RWPE1 (cell line): ENCODE results near the gene IRF2.

Experiments used
- CTCF ChIA-PET: fragments of 350-600 bp; sonication (Branson Sonifier 250); formaldehyde crosslinking; extraction: SDS; loops from one replicate; lab custom pipeline; 2021; lab: Yijun Ruan, JAX
- POLR2A ChIA-PET: fragments of 400-600 bp; formaldehyde crosslinking; extraction: SDS; loops from one replicate; lab custom pipeline; 2020; ENCODE audit warnings: antibody characterized with exemption; ENCODE audit not compliant: low non-redundant PET; lab: Yijun Ruan, JAX
- DNase-seq: peaks from one replicate; pipeline ENCODE4 v3.0.0; 2012; ENCODE audit warnings: low spot score
- H3K27ac ChIP-seq: fragments of 450-650 bp; 2 replicates; pipeline ENCODE4 v1.5.1; 2017
- TF ChIP-seq, protein P1 (sequence below): fragments of 450-650 bp; conservative IDR thresholded peaks from 2 replicates; pipeline ENCODE4 v1.5.1; 2017; ENCODE audit warnings: low read depth, mild to moderate bottlenecking

The IRF2 gene

DNA sequence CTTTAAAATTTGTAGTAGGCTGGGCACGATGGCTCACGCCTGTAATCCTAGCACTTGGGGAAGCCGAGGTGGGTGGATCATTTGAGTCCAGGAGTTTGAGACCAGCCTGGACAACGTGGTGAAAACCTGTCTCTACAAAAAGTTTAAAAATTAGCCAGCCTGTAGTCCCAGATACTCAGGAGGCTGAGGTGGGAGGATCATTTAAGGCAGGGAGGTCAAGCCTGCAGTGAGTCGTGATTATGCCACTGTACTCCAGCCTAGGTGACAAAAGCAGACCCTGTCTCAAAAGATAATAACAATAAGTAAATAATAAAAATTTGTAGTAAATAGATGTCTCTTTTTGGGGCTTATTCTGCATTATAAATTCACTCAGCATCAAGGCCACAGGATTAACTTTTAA, 118.5 kb downstream of the IRF2 start:
- ChIA-PET POLR2A (no interaction called here), CTCF (no interaction called here)

DNA sequence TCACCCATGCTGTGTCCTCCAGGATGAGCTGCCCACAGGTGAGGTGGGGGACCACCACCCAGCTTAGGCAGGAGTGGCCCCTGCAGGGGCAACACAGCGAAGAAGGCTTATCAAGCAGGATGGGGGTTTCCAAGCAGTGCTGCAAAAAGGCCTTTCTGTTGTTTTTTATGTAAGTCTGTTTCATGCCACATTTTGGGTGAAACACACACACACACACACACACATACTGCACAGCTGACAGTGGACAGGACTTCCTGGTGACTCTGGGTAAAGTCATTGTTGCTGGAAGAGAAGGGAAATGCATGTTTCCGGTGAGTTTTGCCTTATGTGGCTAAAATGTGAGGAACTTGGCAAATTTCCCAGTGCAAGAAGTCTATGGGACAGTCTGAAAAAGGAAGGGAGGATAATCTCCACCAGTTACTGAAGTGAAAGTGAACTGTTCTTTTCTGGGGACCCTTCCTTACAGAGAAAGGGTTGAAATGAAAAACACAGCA, 119.2 kb downstream of the IRF2 start:
- H3K27ac ChIP-seq = peak overlapping the region; percentile 61
- POLR2A ChIA-PET = no interaction called here
- CTCF ChIA-PET = interaction anchor here (0.7 kb wide), 1 partner anchor 91 kb away, joined by 5 read pairs; no protein-coding TSS in a partner anchor
- TF ChIP-seq, protein P1, sequence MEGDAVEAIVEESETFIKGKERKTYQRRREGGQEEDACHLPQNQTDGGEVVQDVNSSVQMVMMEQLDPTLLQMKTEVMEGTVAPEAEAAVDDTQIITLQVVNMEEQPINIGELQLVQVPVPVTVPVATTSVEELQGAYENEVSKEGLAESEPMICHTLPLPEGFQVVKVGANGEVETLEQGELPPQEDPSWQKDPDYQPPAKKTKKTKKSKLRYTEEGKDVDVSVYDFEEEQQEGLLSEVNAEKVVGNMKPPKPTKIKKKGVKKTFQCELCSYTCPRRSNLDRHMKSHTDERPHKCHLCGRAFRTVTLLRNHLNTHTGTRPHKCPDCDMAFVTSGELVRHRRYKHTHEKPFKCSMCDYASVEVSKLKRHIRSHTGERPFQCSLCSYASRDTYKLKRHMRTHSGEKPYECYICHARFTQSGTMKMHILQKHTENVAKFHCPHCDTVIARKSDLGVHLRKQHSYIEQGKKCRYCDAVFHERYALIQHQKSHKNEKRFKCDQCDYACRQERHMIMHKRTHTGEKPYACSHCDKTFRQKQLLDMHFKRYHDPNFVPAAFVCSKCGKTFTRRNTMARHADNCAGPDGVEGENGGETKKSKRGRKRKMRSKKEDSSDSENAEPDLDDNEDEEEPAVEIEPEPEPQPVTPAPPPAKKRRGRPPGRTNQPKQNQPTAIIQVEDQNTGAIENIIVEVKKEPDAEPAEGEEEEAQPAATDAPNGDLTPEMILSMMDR = no peak
- peak; percentile 24 for DNase-seq

More for the DNA sequence above, 118.5 kb downstream of the IRF2 start:
- H3K27ac ChIP-seq = no peak overlapping the region
- TF ChIP-seq, protein P1 = no peak
- no peak for DNase-seq

DNA sequence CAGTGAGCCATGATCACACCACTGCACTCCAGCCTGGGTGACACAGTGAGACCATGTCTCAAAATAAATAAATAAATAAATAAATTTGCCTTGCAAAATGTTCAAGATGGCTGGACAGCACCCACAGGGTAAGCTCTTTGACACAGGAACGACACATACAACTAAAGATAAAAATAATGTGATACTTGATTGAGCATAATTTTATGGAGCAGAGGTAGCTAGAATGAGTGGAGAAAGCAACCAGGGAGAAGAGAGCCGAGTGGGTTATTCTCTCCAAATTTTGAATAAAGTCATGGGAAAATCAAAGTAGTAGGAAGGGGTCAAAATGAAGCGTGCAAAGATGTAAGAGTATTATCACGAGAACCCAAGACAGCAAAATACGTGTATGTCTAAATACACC, 121.5 kb downstream of the IRF2 start:
- H3K27ac ChIP-seq = no peak overlapping the region
- CTCF ChIA-PET = interaction anchor here (0.6 to 0.7 kb wide), 2 partner anchors 11 to 75 kb away, joined by 3 to 7 read pairs; no protein-coding TSS in a partner anchor
- no peak for DNase-seq
- TF ChIP-seq, protein P1 = no peak
- POLR2A ChIA-PET = no interaction called here

DNA sequence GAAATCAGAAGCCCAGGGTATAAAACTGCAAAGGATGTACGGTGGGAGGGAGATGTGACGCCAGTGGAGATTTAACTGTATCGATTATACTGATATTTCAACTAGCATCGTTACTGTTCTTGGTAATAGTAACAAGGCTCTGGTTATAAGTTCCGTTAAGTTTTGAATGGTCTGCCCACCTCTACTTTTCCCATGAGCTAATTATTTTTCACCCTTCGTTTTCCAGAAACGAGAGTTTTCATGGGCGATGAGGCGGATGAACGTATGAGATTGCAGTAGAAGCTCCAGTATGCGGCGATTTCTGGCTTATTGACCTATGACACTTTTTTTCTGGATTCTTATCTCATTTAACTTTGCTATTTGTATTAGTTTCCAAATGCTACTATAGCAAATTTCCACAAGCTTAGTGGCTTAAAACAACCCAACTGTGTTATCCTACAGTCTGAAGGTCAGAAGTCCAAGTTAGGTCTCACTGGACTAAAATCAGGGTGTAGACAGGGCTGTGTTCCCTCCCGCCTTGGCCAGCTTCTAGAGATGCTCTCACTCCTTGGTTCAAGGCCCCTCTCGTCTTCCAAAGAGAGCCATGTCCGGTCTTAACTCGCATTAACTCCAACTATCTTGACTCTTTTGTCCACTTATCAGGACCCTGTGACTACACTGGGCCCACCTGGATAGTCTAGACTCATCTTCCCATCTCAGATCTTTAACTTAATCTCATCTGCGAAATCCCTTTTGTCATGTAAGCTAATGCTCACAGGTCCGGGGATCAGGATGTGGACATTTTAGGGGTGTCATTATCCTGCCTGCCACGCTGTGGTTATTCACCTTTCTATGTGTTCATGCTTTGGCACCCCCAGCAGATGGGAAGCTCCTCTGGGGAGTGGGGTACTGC, 122.5 kb downstream of the IRF2 start:
- H3K27ac ChIP-seq = no peak overlapping the region
- POLR2A ChIA-PET = no interaction called here
- TF ChIP-seq, protein P1 = no peak
- CTCF ChIA-PET = interaction anchor here (0.6 kb wide), 1 partner anchor 76 kb away, joined by 7 read pairs; no protein-coding TSS in a partner anchor
- no peak for DNase-seq

DNA sequence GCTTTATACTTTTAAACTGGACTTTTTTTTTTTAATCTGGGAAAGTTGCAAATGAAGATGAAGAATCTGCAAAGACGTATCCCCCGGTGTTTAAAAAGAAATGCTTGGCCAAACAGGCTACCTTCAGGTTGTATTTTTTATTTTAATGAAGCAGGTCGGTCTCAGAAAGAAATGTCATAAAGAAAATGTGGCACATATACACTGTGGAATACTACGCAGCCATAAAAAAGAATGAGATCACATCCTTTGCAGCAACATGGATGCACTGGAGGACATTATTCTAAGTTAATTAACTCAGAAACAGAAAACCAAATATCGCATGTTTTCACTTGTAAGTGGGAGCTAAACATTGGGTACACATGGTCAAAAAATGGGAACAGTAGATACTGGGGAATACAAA, 123.4 kb downstream of the IRF2 start:
- TF ChIP-seq, protein P1 = no peak
- POLR2A ChIA-PET = no interaction called here
- CTCF ChIA-PET = interaction anchor here (0.6 kb wide), 1 partner anchor 278 kb away, joined by 3 read pairs; no protein-coding TSS in a partner anchor
- DNase-seq = no peak
- H3K27ac ChIP-seq = no peak overlapping the region

DNA sequence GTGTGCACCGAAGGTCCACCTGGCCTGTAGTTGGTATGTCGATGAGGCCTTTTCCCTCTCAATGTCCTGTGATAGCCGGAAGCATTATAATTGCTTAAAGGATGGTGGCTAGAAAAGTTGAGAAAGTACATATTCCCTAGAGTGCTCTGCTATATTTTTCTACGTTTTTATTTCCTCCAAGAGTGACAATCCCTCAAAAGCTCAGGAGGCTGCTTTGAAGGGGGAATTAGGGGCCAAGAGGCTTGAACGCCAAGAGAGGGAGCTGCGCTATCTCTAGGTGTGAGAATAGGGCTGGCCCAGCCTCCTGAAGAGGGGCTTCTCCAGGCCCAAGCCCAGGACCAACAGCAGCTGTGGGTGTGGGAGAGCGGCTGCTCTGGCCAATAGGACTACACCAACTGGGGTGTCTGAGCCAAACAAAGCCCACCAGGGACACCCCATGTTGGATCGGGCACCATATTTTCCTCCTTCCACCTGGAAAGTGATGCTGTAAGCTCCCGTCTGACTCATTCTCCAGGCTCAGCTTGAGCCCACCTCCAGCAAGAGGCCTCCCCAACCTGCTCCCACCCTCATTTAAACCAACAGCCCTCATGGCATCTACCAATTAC, 124.0 kb downstream of the IRF2 start:
- no peak for DNase-seq
- TF ChIP-seq, protein P1 = no peak
- H3K27ac ChIP-seq = no peak overlapping the region
- CTCF ChIA-PET = interaction anchor here (0.6 kb wide), 1 partner anchor 279 kb away, joined by 3 read pairs; no protein-coding TSS in a partner anchor
- POLR2A ChIA-PET = no interaction called here
